Adrenal gland (tissue), 12 donors: ENCODE measurements around the gene SHKBP1. TPM values are rescaled to one million over a fixed set of nuclear protein-coding genes. Genes with fewer than 3 reads are reported as not detected.

Experiments used
- DNase-seq, 7 donors: peaks; one replicate each; pipeline ENCODE4 v3.0.0-alpha.2; 2019 to 2020
- H3K27ac ChIP-seq, 5 donors: fragments of 200-600 bp; sonication (generic) in 4 of 5; 1 replicate in 3 of 5; 2 replicates in 2 of 5; pipeline versions ENCODE4 v1.5.1 to v1.8.0; 2016 to 2020; ENCODE audit warnings: mild to moderate bottlenecking in 1 of 5
- H3K27me3 ChIP-seq: fragments of 200-600 bp; 2 replicates; pipeline ENCODE4 v1.8.0; 2021
- H3K36me3 ChIP-seq, 2 donors: fragments of 200-600 bp; replicated peaks in 1 of 2; 1 replicate in 1 of 2; 2 replicates in 1 of 2; pipeline versions ENCODE4 v1.5.1 to v1.8.0; 2018 to 2022
- H3K4me1 ChIP-seq, 2 donors: fragments of 200-600 bp; replicated peaks in 1 of 2; 1 replicate in 1 of 2; 2 replicates in 1 of 2; pipeline versions ENCODE4 v1.5.1 to v1.8.0; 2018 to 2021
- H3K4me3 ChIP-seq, 4 donors: fragments of 200-600 bp; sonication (generic) in 3 of 4; one replicate each; pipeline ENCODE4 v1.5.1; 2016 to 2018
- H3K9me3 ChIP-seq, 3 donors: fragments of 200-600 bp; sonication (generic) in 1 of 3; replicated peaks in 1 of 3; 1 replicate in 2 of 3; 2 replicates in 1 of 3; pipeline versions ENCODE4 v1.5.1 to v1.8.0; 2016 to 2021
- POLR2A ChIP-seq, 2 donors: fragments of 450-650 bp; IDR thresholded peaks; one replicate each; pipeline ENCODE4 v1.6.1; 2017; ENCODE audit warnings: antibody characterized with exemption in 2 of 2, mild to moderate bottlenecking in 2 of 2, moderate library complexity in 1 of 2
- WGBS, 4 donors: extraction: QIAGEN DNeasy Blood & Tissue Kit in 2 of 4; methylation state at CpG; one replicate each; pipeline versions ENCODE4 v1.1.5 to v1.1.7; 2013 to 2017; 5-methylcytosine and 5-hydroxymethylcytosine counted together
- intact Hi-C, 2 donors: fragments of 100-400 bp; cut with DNase I; formaldehyde crosslinking; loops; one replicate each; pipeline versions ENCODE4 v1.14.1 to v1.15.0; 2022 to 2023
- polyA plus RNA-seq, 3 donors: library from polyadenylated mRNA; stranded (reverse); fragments of 200-250 nt in 2 of 3; fragments of 350-450 nt in 1 of 3; fragmentation: Illumina TruSeq in 1 of 3; extraction: RNeasy Lipid Tissue Mini Kit (QIAGEN cat#74804) in 1 of 3; gene quantifications; one replicate each; pipeline ENCODE4 v1.2.3, GENCODE V29; 2013 to 2014
- total RNA-seq, 9 donors: library from RNA; depleted of rRNA in 4 of 9; stranded (reverse); fragments of >200 nt in 4 of 9; fragments of 120-200 nt in 1 of 9; fragmentation: NEBNext Ultra II Directional in 1 of 9; extraction: Animal tissue kit (Norgen Biotek cat#: 25700) in 1 of 9; gene quantifications; one replicate each; pipeline versions ENCODE4 v1.1.0 to v1.2.4, GENCODE V29; 2013 to 2023
- TF ChIP-seq, protein P1 (sequence below), 6 experiments: fragments of 450-650 bp in 4 of 6; fragments of 200-600 bp in 2 of 6; sonication (generic) in 1 of 6; IDR thresholded peaks; 1 replicate in 5 of 6; 2 replicates in 1 of 6; pipeline versions ENCODE4 v1.5.1 to v1.8.0; 2016 to 2021; ENCODE audit warnings: antibody characterized with exemption in 6 of 6, mild to moderate bottlenecking in 2 of 6, moderate library complexity in 1 of 6
- donor health status: healthy with polysubstance abuse.
- donor health status: Bipolar disorder and iron deficiency.
- donor health status: DM: yes; HTN: yes; CAD: no.
- donor health status: DM: no; HTN: no; CAD: no.
- donor health status: DM: no; HTN: no; CAD: no.
- donor health status: DM: yes; HTN: yes; CAD: no.

The SHKBP1 gene
- total and polyA plus RNA-seq, 12 donors, result 12.5 to 157 (median 51.6) TPM

DNA sequence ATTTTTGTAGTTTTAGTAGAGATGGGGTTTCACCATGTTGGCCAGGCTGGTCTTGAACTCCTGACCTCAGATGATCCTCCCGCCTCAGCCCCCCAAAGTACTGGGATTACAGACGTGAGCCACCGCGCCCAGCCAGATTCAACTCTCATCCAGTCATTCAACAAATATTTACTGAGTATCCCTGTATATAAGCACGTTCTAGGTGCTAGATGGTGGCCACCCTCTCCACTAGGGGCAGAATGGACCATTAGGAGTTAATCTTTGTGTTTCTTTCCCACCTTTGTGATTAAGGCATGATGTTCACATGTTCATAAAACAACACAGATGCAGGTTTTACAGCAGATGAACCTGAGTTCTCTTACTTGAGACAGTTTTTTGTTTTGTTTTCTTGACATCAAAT is 7.3 kb downstream of the SHKBP1 start:
- H3K36me3 ChIP-seq, result peaks cover 0 to 28% of the 10 kb centered on the region in 2 donors
- no peak overlapping the region for H3K27ac ChIP-seq
- intact Hi-C loops, result no loop called here
- no peak for TF ChIP-seq POLR2A (IDR thresholded peaks at IDR 0.05)
- TF ChIP-seq, protein P1, sequence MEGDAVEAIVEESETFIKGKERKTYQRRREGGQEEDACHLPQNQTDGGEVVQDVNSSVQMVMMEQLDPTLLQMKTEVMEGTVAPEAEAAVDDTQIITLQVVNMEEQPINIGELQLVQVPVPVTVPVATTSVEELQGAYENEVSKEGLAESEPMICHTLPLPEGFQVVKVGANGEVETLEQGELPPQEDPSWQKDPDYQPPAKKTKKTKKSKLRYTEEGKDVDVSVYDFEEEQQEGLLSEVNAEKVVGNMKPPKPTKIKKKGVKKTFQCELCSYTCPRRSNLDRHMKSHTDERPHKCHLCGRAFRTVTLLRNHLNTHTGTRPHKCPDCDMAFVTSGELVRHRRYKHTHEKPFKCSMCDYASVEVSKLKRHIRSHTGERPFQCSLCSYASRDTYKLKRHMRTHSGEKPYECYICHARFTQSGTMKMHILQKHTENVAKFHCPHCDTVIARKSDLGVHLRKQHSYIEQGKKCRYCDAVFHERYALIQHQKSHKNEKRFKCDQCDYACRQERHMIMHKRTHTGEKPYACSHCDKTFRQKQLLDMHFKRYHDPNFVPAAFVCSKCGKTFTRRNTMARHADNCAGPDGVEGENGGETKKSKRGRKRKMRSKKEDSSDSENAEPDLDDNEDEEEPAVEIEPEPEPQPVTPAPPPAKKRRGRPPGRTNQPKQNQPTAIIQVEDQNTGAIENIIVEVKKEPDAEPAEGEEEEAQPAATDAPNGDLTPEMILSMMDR (IDR thresholded peaks at IDR 0.05), result no peak
- H3K27me3 ChIP-seq, result no peaks in the 10 kb centered on the region
- DNase-seq, result no peak
- H3K4me3 ChIP-seq, result no peak overlapping the region
- no peaks in the 10 kb centered on the region for H3K9me3 ChIP-seq
- H3K4me1 ChIP-seq, result no peaks in the 10 kb centered on the region
- WGBS, 4 donors, result 91 to 100% (median 95%) methylated on average over 5 of the region's 5 CpGs

DNA sequence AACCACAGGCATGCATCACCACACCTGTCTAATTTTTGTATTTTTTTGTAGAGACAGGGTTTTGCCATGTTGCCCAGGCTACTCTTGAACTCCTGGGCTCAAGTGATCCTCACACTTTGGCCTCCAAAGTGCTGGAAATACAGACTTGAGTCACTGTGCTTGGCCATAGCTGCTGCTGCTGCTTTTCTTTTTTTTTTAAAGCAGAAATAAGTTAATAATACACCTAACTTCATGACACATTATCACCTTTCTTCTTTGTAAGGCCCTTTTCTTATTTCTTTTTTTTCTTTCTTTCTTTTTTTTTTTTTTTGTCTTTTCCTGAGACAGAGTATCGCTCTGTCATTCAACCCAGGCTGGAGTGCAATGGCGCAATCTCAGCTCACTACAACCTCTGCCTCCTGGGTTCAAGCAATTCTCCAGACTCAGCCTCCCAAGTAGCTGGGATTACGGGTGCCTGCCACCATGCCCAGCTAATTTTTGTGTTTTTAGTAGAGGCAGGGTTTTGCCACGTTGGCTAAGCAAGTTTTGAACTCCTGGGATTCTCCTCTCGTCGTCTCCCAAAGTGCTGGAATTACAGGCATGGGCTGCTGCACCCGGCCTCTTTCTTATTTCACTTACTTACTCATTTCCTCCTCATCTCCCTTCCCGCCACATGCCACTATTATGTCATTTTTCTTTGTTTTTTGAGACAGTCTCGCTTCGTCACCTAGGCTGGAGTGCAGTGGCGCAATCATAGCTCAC is 8.7 kb downstream of the SHKBP1 start:
- Histone ChIP-seq H3K36me3 (peaks cover 0 to 24% of the 10 kb centered on the region in 2 donors), H3K4me3 (no peak overlapping the region), H3K27ac (no peak overlapping the region), H3K9me3 (no peaks in the 10 kb centered on the region), H3K27me3 (no peaks in the 10 kb centered on the region), H3K4me1 (no peaks in the 10 kb centered on the region)
- no peak for DNase-seq
- WGBS, 4 donors, result 83 to 95% (median 89%) methylated on average over 11 of the region's 11 CpGs
- intact Hi-C loops, result no loop called here
- no peak for TF ChIP-seq POLR2A (IDR thresholded peaks at IDR 0.05)
- TF ChIP-seq, protein P1 (IDR thresholded peaks at IDR 0.05), result no peak

DNA sequence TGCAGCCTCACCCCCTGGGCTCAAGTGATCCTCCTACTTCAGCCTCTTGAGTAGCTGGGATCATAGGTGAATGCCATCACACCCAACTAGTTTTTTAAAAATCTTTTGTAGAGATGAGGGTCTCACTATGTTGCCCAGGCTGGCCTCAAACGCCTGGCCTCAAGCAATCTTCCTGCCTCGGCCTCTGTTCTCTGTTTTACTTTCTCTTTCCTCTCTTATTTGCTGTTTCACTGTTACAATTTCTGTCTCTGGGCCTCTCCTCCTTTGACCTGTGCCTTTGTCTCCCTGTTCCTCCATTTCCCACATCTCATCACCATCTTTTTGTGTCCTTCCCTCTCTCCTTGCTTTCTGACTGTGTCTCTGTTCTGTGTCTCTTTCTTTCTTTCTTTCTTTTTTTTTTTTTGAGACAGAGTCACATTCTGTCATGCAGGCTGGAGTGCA is 9.3 kb downstream of the SHKBP1 start:
- TF ChIP-seq, protein P1 (IDR thresholded peaks at IDR 0.05), result no peak
- TF ChIP-seq POLR2A (IDR thresholded peaks at IDR 0.05), result no peak
- WGBS, 4 donors, result 86 to 95% (median 91%) methylated on average over 2 of the region's 2 CpGs
- DNase-seq, result no peak
- intact Hi-C loops, result no loop called here
- Histone ChIP-seq H3K27ac (no peak overlapping the region), H3K36me3 (peaks cover 0 to 18% of the 10 kb centered on the region in 2 donors), H3K4me3 (no peak overlapping the region), H3K4me1 (no peaks in the 10 kb centered on the region), H3K27me3 (no peaks in the 10 kb centered on the region), H3K9me3 (no peaks in the 10 kb centered on the region)

DNA sequence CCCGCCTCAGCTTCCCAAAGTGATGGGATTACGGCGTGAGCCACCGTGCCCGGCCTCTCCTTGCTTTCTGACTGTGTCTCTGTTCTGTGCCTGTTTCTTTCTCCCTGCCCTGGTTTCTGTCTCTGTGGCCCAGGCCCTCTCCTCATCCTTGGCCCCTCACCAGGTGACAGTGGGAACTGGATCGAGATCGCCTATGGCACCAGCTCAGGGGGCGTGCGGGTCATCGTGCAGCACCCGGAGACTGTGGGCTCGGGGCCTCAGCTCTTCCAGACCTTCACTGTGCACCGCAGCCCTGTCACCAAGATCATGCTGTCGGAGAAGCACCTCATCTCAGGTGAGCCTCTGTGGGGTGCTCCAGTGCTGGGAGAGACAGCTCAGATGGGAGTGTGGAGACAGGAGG is 9.9 kb downstream of the SHKBP1 start:
- intact Hi-C loops, result no loop called here
- Histone ChIP-seq H3K27me3 (no peaks in the 10 kb centered on the region), H3K36me3 (peaks cover 0 to 12% of the 10 kb centered on the region in 2 donors), H3K4me1 (no peaks in the 10 kb centered on the region), H3K27ac (no peak overlapping the region), H3K4me3 (no peak overlapping the region), H3K9me3 (no peaks in the 10 kb centered on the region)
- TF ChIP-seq POLR2A (IDR thresholded peaks at IDR 0.05), result no peak
- TF ChIP-seq, protein P1 (IDR thresholded peaks at IDR 0.05), result no peak
- no peak for DNase-seq
- 91 to 100% (median 98%) methylated on average over 5 to 14 of the region's 14 CpGs for WGBS, 4 donors
